ENCODE data around the gene TRIML1. TPM values are rescaled to one million over a fixed set of nuclear protein-coding genes. Genes with fewer than 3 reads are reported as not detected.

The TRIML1 gene
- total RNA-seq, 4 donors from 2014 or later = not detected

GRCh38 chr4:188194421-188194820 lies 55.2 kb downstream of the TRIML1 start:
- no peaks in the 10 kb centered on the region for H3K9me3 ChIP-seq
- intact Hi-C loops (cut with DNase I; ENCODE audit: low total_unique reads) (no loop called here), in situ Hi-C loops (cut with MboI; ENCODE audit: low pct_ligation_motif_present in 1 of 4, low pct_unique_long_range_greater_than_20kb in 1 of 4, low sequenced_read_pairs in 3 of 4) (no loop called here)
- no peak overlapping the region for H3K27ac ChIP-seq
- H3K36me3 ChIP-seq = no peaks in the 10 kb centered on the region
- no peaks in the 10 kb centered on the region for H3K27me3 ChIP-seq
- 84 to 95% methylated on average over 2 to 5 of the region's 5 CpGs for WGBS, 2 donors (ENCODE audit: low coverage in 1 of 2)
- H3K4me1 ChIP-seq = no peaks in the 10 kb centered on the region
- no peak for TF ChIP-seq POLR2AphosphoS5 (IDR thresholded peaks at IDR 0.05)
- TF ChIP-seq, protein P1, sequence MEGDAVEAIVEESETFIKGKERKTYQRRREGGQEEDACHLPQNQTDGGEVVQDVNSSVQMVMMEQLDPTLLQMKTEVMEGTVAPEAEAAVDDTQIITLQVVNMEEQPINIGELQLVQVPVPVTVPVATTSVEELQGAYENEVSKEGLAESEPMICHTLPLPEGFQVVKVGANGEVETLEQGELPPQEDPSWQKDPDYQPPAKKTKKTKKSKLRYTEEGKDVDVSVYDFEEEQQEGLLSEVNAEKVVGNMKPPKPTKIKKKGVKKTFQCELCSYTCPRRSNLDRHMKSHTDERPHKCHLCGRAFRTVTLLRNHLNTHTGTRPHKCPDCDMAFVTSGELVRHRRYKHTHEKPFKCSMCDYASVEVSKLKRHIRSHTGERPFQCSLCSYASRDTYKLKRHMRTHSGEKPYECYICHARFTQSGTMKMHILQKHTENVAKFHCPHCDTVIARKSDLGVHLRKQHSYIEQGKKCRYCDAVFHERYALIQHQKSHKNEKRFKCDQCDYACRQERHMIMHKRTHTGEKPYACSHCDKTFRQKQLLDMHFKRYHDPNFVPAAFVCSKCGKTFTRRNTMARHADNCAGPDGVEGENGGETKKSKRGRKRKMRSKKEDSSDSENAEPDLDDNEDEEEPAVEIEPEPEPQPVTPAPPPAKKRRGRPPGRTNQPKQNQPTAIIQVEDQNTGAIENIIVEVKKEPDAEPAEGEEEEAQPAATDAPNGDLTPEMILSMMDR (IDR thresholded peaks at IDR 0.05) = no peak
- TF ChIP-seq POLR2A (IDR thresholded peaks at IDR 0.05) = no peak
- TF ChIP-seq EP300 (IDR thresholded peaks at IDR 0.05; ENCODE audit: low read depth) = no peak
- H3K4me3 ChIP-seq = no peak overlapping the region
- no peak for DNase-seq

DNA sequence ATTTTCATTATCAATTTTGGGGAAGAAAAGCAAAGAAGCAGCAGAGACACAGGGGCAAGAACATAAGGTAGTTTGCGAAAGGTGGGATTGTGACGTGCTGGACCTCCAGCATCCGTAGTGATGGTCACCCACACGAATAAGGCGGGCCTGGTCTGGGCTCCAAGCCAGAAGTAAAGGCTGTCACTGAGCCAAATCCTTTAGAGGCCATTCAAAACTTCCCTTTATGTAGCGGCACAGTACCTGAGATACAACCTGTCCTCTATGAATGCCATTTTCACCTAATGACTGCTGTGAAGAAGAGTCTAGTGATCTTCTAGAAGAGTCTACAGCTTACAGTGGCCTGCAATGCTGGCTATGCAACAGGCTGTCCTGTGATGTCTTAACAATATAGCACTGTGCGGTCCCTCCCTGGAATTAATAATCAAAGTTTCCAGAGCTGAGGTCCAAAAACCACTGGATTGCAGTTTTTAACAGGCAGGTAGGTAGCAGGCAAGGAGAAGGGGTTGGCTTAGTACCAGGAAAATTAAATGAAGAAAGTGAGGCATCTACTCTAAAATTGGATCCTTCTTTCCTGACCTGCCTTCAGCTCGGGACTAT lies 56.2 kb downstream of the TRIML1 start:
- no peaks in the 10 kb centered on the region for H3K36me3 ChIP-seq
- no peak overlapping the region for H3K27ac ChIP-seq
- H3K9me3 ChIP-seq = no peaks in the 10 kb centered on the region
- no peaks in the 10 kb centered on the region for H3K4me1 ChIP-seq
- WGBS, 2 donors (ENCODE audit: low coverage in 1 of 2) = 57 to 60% methylated on average over 1 to 8 of the region's 8 CpGs
- H3K27me3 ChIP-seq = no peaks in the 10 kb centered on the region
- intact Hi-C loops (cut with DNase I; ENCODE audit: low total_unique reads) (no loop called here), in situ Hi-C loops (cut with MboI; ENCODE audit: low pct_ligation_motif_present in 1 of 4, low pct_unique_long_range_greater_than_20kb in 1 of 4, low sequenced_read_pairs in 3 of 4) (no loop called here)
- no peak for DNase-seq
- TF ChIP-seq, protein P1 (IDR thresholded peaks at IDR 0.05) = no peak
- TF ChIP-seq POLR2AphosphoS5 (IDR thresholded peaks at IDR 0.05) (no peak), POLR2A (IDR thresholded peaks at IDR 0.05) (no peak), EP300 (IDR thresholded peaks at IDR 0.05; ENCODE audit: low read depth) (no peak)
- no peak overlapping the region for H3K4me3 ChIP-seq

DNA sequence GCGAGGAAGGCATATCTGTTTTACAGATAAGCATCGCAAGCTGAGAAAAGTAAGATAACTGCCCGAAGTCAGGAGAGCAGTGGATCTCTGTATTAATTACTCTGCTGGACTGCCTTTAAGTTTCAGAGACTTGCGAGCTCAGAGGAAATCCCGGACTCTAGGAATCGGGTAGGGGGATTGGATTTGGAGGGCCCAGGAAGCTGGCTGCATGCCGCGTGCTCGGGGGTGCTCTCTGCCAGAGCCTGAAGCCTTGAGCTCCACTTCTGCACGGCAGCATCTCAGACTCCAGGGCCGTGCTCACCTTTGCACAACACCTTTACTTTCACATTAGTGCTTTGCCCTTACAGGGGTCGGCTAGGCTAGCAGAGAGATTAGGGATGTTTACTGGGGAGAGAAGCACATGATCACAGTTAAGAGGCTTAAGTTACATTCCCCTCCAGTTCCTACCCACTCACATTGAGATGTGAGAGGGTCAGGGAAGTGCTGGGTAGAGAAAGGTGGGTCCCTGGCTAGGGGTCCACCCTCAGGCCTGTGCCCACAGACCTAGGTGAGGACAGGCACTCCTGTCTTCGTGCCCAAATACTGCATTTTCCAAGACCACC lies 57.0 kb downstream of the TRIML1 start:
- H3K4me1 ChIP-seq = no peaks in the 10 kb centered on the region
- no peak overlapping the region for H3K4me3 ChIP-seq
- intact Hi-C loops (cut with DNase I; ENCODE audit: low total_unique reads) (no loop called here), in situ Hi-C loops (cut with MboI; ENCODE audit: low pct_ligation_motif_present in 1 of 4, low pct_unique_long_range_greater_than_20kb in 1 of 4, low sequenced_read_pairs in 3 of 4) (no loop called here)
- WGBS, 2 donors (ENCODE audit: low coverage in 1 of 2) = 52 to 70% methylated on average over 2 to 13 of the region's 13 CpGs
- H3K27ac ChIP-seq = no peak overlapping the region
- H3K27me3 ChIP-seq = no peaks in the 10 kb centered on the region
- H3K36me3 ChIP-seq = no peaks in the 10 kb centered on the region
- no peaks in the 10 kb centered on the region for H3K9me3 ChIP-seq
- TF ChIP-seq EP300 (IDR thresholded peaks at IDR 0.05; ENCODE audit: low read depth) = no peak
- DNase-seq = no peak

Small RNA genes within 50 kb of the gene (small RNA-seq; reads per million reads assigned to genes)
- gene RNU6-173P = 0 reads per million in 4 donors

Other genes starting within 250 kb of the TRIML1 start
- not detected for gene ZFP42, start 143.7 kb upstream of the TRIML1 start, total RNA-seq
- gene TRIML2, start 29.8 kb upstream of the TRIML1 start, total RNA-seq = not detected